Measurements from ENCODE around the gene NEURL2. TPM values are rescaled to one million over a fixed set of nuclear protein-coding genes. Genes with fewer than 3 reads are reported as not detected.

The NEURL2 gene
- total RNA-seq, 2 experiments from 2014 or later, result 1.1 to 1.3 TPM

GRCh38 chr20:45918182-45918737, 27.3 kb upstream of the NEURL2 start:
- DNase-seq, result no peak
- Mint-ChIP-seq H3K27me3 (ENCODE audit: low read depth) (peaks cover 34% of the 10 kb centered on the region), H3K9me3 (ENCODE audit: insufficient read depth) (no peaks in the 10 kb centered on the region), H3K4me3 (no peak overlapping the region), H3K4me1 (ENCODE audit: low read depth) (peaks cover 4% of the 10 kb centered on the region), H3K36me3 (ENCODE audit: low read depth) (no peaks in the 10 kb centered on the region), H3K27ac (no peak overlapping the region)
- ChIA-PET POLR2A (no interaction called here), CTCF (no interaction called here)
- no peak for ATAC-seq

GRCh38 chr20:45917790-45918141, 26.8 kb upstream of the NEURL2 start:
- Mint-ChIP-seq H3K27me3 (ENCODE audit: low read depth) (peaks cover 35% of the 10 kb centered on the region), H3K4me1 (ENCODE audit: low read depth) (peaks cover 4% of the 10 kb centered on the region), H3K9me3 (ENCODE audit: insufficient read depth) (no peaks in the 10 kb centered on the region), H3K4me3 (no peak overlapping the region), H3K36me3 (ENCODE audit: low read depth) (no peaks in the 10 kb centered on the region), H3K27ac (no peak overlapping the region)
- POLR2A ChIA-PET, result no interaction called here
- CTCF ChIA-PET, result no interaction called here
- DNase-seq (no peak), ATAC-seq (no peak)

- Mint-ChIP-seq H3K4me3 (no peak overlapping the region), H3K27me3 (ENCODE audit: low read depth) (peaks cover 23% of the 10 kb centered on the region), H3K9me3 (ENCODE audit: insufficient read depth) (no peaks in the 10 kb centered on the region), H3K27ac (no peak overlapping the region), H3K36me3 (ENCODE audit: low read depth) (no peaks in the 10 kb centered on the region), H3K4me1 (ENCODE audit: low read depth) (peaks cover 25% of the 10 kb centered on the region)
- ChIA-PET CTCF (no interaction called here), POLR2A (no interaction called here)
- no peak for DNase-seq
- no peak for ATAC-seq
Measured at GRCh38 chr20:45913116-45913515, 22.1 kb upstream of the NEURL2 start.

- DNase-seq (no peak), ATAC-seq (no peak)
- H3K27ac Mint-ChIP-seq, result no peak overlapping the region
- H3K4me1 Mint-ChIP-seq (ENCODE audit: low read depth), result peaks cover 25% of the 10 kb centered on the region
- CTCF ChIA-PET, result no interaction called here
- peaks cover 23% of the 10 kb centered on the region for H3K27me3 Mint-ChIP-seq (ENCODE audit: low read depth)
- no peaks in the 10 kb centered on the region for H3K36me3 Mint-ChIP-seq (ENCODE audit: low read depth)
- POLR2A ChIA-PET, result interaction anchor here (3.5 kb wide), 1 partner anchor 22 kb away, joined by 19 read pairs; the partner anchor contains the start of gene PCIF1
- H3K9me3 Mint-ChIP-seq (ENCODE audit: insufficient read depth), result no peaks in the 10 kb centered on the region
- no peak overlapping the region for H3K4me3 Mint-ChIP-seq
Measured at GRCh38 chr20:45912344-45912682, 21.3 kb upstream of the NEURL2 start.

- Mint-ChIP-seq H3K36me3 (ENCODE audit: low read depth) (no peaks in the 10 kb centered on the region), H3K4me1 (ENCODE audit: low read depth) (peaks cover 25% of the 10 kb centered on the region), H3K27me3 (ENCODE audit: low read depth) (peaks cover 21% of the 10 kb centered on the region), H3K27ac (peak within 1 kb of the TSS; percentile 88), H3K4me3 (peak within 1 kb of the TSS; percentile 77), H3K9me3 (ENCODE audit: insufficient read depth) (no peaks in the 10 kb centered on the region)
- DNase-seq, result peak; percentile 58
- ChIA-PET CTCF (interaction anchor here (1.6 kb wide), 1 partner anchor 59 kb away, joined by 6 read pairs; no protein-coding TSS in a partner anchor), POLR2A (interaction anchor here (1.1 to 3.5 kb wide), 3 partner anchors 19 to 43 kb away, joined by 3 to 19 read pairs (median 3); partner anchors contain the start of gene PCIF1)
- ATAC-seq, result peak; percentile 21
Measured at GRCh38 chr20:45911486-45912343, 20.7 kb upstream of the NEURL2 start, which contains the start of gene PLTP. Gene PLTP, minus strand, starts transcription at chr20:45912155. Its CDS starts 703 bp downstream, at chr20:45911452.

GRCh38 chr20:45910670-45911485, 19.9 kb upstream of the NEURL2 start:
- Mint-ChIP-seq H3K9me3 (ENCODE audit: insufficient read depth) (no peaks in the 10 kb centered on the region), H3K27me3 (ENCODE audit: low read depth) (peaks cover 16% of the 10 kb centered on the region), H3K4me1 (ENCODE audit: low read depth) (peaks cover 25% of the 10 kb centered on the region), H3K4me3 (peak overlapping the region; percentile 77), H3K27ac (peak overlapping the region; percentile 88), H3K36me3 (ENCODE audit: low read depth) (no peaks in the 10 kb centered on the region)
- ChIA-PET CTCF (interaction anchor here (1.0 to 1.6 kb wide), 3 partner anchors 21 to 59 kb away, joined by 3 to 6 read pairs (median 5); partner anchors contain the start of gene PCIF1), POLR2A (interaction anchor here (1.0 to 3.5 kb wide), 5 partner anchors 18 to 54 kb away, joined by 3 to 19 read pairs (median 3); partner anchors contain the start of genes ACOT8, CTSA, NEURL2 and PCIF1)
- ATAC-seq (peak; percentile 95), DNase-seq (peak; percentile 98)

- peak overlapping the region; percentile 88 for H3K27ac Mint-ChIP-seq
Measured at GRCh38 chr20:45909817-45910669, 19.0 kb upstream of the NEURL2 start.

GRCh38 chr20:45909336-45909808, 18.4 kb upstream of the NEURL2 start:
- no peaks in the 10 kb centered on the region for H3K9me3 Mint-ChIP-seq (ENCODE audit: insufficient read depth)
- peaks cover 12% of the 10 kb centered on the region for H3K27me3 Mint-ChIP-seq (ENCODE audit: low read depth)
- no peak overlapping the region for H3K27ac Mint-ChIP-seq
- ATAC-seq (no peak), DNase-seq (no peak)
- ChIA-PET POLR2A (interaction anchor here (0.6 to 3.5 kb wide), 3 partner anchors 10 to 961 kb away, joined by 3 to 19 read pairs (median 3); partner anchors contain the start of gene PCIF1), CTCF (interaction anchor here (0.6 to 1.2 kb wide), 3 partner anchors 26 to 85 kb away, joined by 3 read pairs; partner anchors contain the start of gene ZSWIM1)
- no peaks in the 10 kb centered on the region for H3K36me3 Mint-ChIP-seq (ENCODE audit: low read depth)
- no peak overlapping the region for H3K4me3 Mint-ChIP-seq
- peaks cover 20% of the 10 kb centered on the region for H3K4me1 Mint-ChIP-seq (ENCODE audit: low read depth)

More at GRCh38 chr20:45909817-45910669, 19.0 kb upstream of the NEURL2 start:
- Mint-ChIP-seq H3K27me3 (ENCODE audit: low read depth) (peaks cover 16% of the 10 kb centered on the region), H3K36me3 (ENCODE audit: low read depth) (no peaks in the 10 kb centered on the region), H3K4me1 (ENCODE audit: low read depth) (peaks cover 25% of the 10 kb centered on the region), H3K4me3 (peak overlapping the region; percentile 77), H3K9me3 (ENCODE audit: insufficient read depth) (no peaks in the 10 kb centered on the region)
- CTCF ChIA-PET, result interaction anchor here (0.6 to 1.6 kb wide), 6 partner anchors 20 to 86 kb away, joined by 3 to 6 read pairs (median 3); partner anchors contain the start of genes PCIF1 and ZSWIM1
- ATAC-seq (no peak), DNase-seq (no peak)
- POLR2A ChIA-PET, result interaction anchor here (0.6 to 3.5 kb wide), 6 partner anchors 11 to 962 kb away, joined by 3 to 19 read pairs (median 3); partner anchors contain the start of genes ACOT8, CTSA, NEURL2 and PCIF1

GRCh38 chr20:45908084-45908483, 17.1 kb upstream of the NEURL2 start:
- H3K4me3 Mint-ChIP-seq, result no peak overlapping the region
- no peaks in the 10 kb centered on the region for H3K36me3 Mint-ChIP-seq (ENCODE audit: low read depth)
- no peak overlapping the region for H3K27ac Mint-ChIP-seq
- DNase-seq (no peak), ATAC-seq (no peak)
- CTCF ChIA-PET, result interaction anchor here (1.3 to 1.6 kb wide), 2 partner anchors 18 to 62 kb away, joined by 3 to 5 read pairs; no protein-coding TSS in a partner anchor
- peaks cover 7% of the 10 kb centered on the region for H3K27me3 Mint-ChIP-seq (ENCODE audit: low read depth)
- H3K4me1 Mint-ChIP-seq (ENCODE audit: low read depth), result peaks cover 20% of the 10 kb centered on the region
- no peaks in the 10 kb centered on the region for H3K9me3 Mint-ChIP-seq (ENCODE audit: insufficient read depth)
- POLR2A ChIA-PET, result interaction anchor here (1.1 kb wide), 1 partner anchor 11 kb away, joined by 6 read pairs; no protein-coding TSS in a partner anchor

GRCh38 chr20:45907219-45907948, 16.4 kb upstream of the NEURL2 start:
- Mint-ChIP-seq H3K9me3 (ENCODE audit: insufficient read depth) (no peaks in the 10 kb centered on the region), H3K36me3 (ENCODE audit: low read depth) (no peaks in the 10 kb centered on the region), H3K4me1 (ENCODE audit: low read depth) (peaks cover 20% of the 10 kb centered on the region), H3K27me3 (ENCODE audit: low read depth) (peaks cover 4% of the 10 kb centered on the region), H3K27ac (no peak overlapping the region), H3K4me3 (no peak overlapping the region)
- ChIA-PET CTCF (interaction anchor here (1.3 to 1.6 kb wide), 2 partner anchors 17 to 63 kb away, joined by 3 to 5 read pairs; no protein-coding TSS in a partner anchor), POLR2A (interaction anchor here (1.1 kb wide), 1 partner anchor 10 kb away, joined by 6 read pairs; no protein-coding TSS in a partner anchor)
- DNase-seq (no peak), ATAC-seq (no peak)
